Suprapubic skin (tissue), 4 donors: ENCODE measurements around the gene PKN2. TPM values are rescaled to one million over a fixed set of nuclear protein-coding genes. Genes with fewer than 3 reads are reported as not detected.
"Not testable (repeated sequence)": the region's sequence is repeated elsewhere in the genome, so short reads cannot be mapped to it uniquely, and the experiment has no call there.

Source experiments
- DNase-seq, 2 donors: peaks; one replicate each; pipeline ENCODE4 v3.0.0-alpha.2; 2019; ENCODE audit warnings: low spot score in 2 of 2
- H3K27ac ChIP-seq: fragments of 200-600 bp; sonication (generic); one replicate; pipeline ENCODE4 v1.5.1; 2019
- H3K27me3 ChIP-seq: fragments of 200-600 bp; sonication (generic); one replicate; pipeline ENCODE4 v1.5.1; 2019
- H3K36me3 ChIP-seq: fragments of 200-600 bp; sonication (generic); one replicate; pipeline ENCODE4 v1.5.1; 2019
- H3K4me1 ChIP-seq: fragments of 200-600 bp; sonication (generic); one replicate; pipeline ENCODE4 v1.5.1; 2019
- H3K4me3 ChIP-seq: fragments of 200-600 bp; sonication (generic); one replicate; pipeline ENCODE4 v1.5.1; 2019; ENCODE audit warnings: mild to moderate bottlenecking
- H3K9me3 ChIP-seq: fragments of 200-600 bp; sonication (generic); one replicate; pipeline ENCODE4 v1.5.1; 2019
- CTCF ChIP-seq, 2 donors: fragments of 200-600 bp in 1 of 2; fragments of 450-650 bp in 1 of 2; sonication (generic) in 1 of 2; IDR thresholded peaks; one replicate each; pipeline ENCODE4 v1.5.1; 2016 to 2019; ENCODE audit warnings: antibody characterized with exemption in 2 of 2, mild to moderate bottlenecking in 1 of 2, moderate library complexity in 1 of 2
- EP300 ChIP-seq: sonication (generic); formaldehyde crosslinking; IDR thresholded peaks from one replicate; pipeline ENCODE4 v1.6.1; 2017; ENCODE audit warnings: antibody characterized with exemption
- POLR2A ChIP-seq, 2 donors: fragments of 450-650 bp; IDR thresholded peaks; one replicate each; pipeline ENCODE4 v1.6.1; 2017; ENCODE audit warnings: antibody characterized with exemption in 2 of 2, mild to moderate bottlenecking in 2 of 2, moderate library complexity in 2 of 2
- POLR2AphosphoS5 ChIP-seq, 3 donors: sonication (generic); formaldehyde crosslinking; IDR thresholded peaks; one replicate each; pipeline ENCODE4 v1.6.1; 2017; ENCODE audit warnings: antibody characterized with exemption in 3 of 3
- WGBS: methylation state at CpG from one replicate; pipeline ENCODE4 v1.1.5; 2018; 5-methylcytosine and 5-hydroxymethylcytosine counted together
- total RNA-seq, 4 donors: library from RNA; depleted of rRNA; stranded (reverse); fragments of >200 nt; gene quantifications; one replicate each; pipeline ENCODE4 v1.1.0, GENCODE V29; 2016

The PKN2 gene
- total RNA-seq, 4 donors from 2014 or later: 17.7 to 68.2 (median 33.6) TPM

- no peak for DNase-seq
- Histone ChIP-seq H3K9me3 (no peaks in the 10 kb centered on the region), H3K27ac (no peak overlapping the region), H3K4me1 (peaks cover 4% of the 10 kb centered on the region), H3K4me3 (no peak overlapping the region), H3K27me3 (no peaks in the 10 kb centered on the region), H3K36me3 (peaks cover 9% of the 10 kb centered on the region)
- WGBS: 67% methylated on average over 6 of the region's 6 CpGs
- TF ChIP-seq POLR2AphosphoS5 (IDR thresholded peaks at IDR 0.05): no peak
- TF ChIP-seq EP300: no peak
- no peak for TF ChIP-seq CTCF (IDR thresholded peaks at IDR 0.05)
- TF ChIP-seq POLR2A (IDR thresholded peaks at IDR 0.05): no peak
Observed at GRCh38 chr1:88867743-88868521, 183.9 kb downstream of the PKN2 start.

- not testable (repeated sequence) for H3K27me3 ChIP-seq, H3K27ac ChIP-seq, H3K9me3 ChIP-seq, DNase-seq, H3K36me3 ChIP-seq, H3K4me1 ChIP-seq, H3K4me3 ChIP-seq
- WGBS: 96% methylated on average over 14 of the region's 14 CpGs
Observed at GRCh38 chr1:88869644-88870043, 185.6 kb downstream of the PKN2 start.

- Histone ChIP-seq H3K27ac (no peak overlapping the region), H3K9me3 (no peaks in the 10 kb centered on the region), H3K27me3 (no peaks in the 10 kb centered on the region), H3K4me1 (peaks cover 20% of the 10 kb centered on the region), H3K36me3 (no peaks in the 10 kb centered on the region), H3K4me3 (no peak overlapping the region)
- TF ChIP-seq POLR2AphosphoS5 (IDR thresholded peaks at IDR 0.05): no peak
- no peak for TF ChIP-seq POLR2A (IDR thresholded peaks at IDR 0.05)
- no peak for TF ChIP-seq CTCF (IDR thresholded peaks at IDR 0.05)
- no peak for TF ChIP-seq EP300
- no peak for DNase-seq
- 65% methylated on average over 5 of the region's 5 CpGs for WGBS
Observed at GRCh38 chr1:88873737-88874349, 189.8 kb downstream of the PKN2 start.

GRCh38 chr1:88875595-88875994 is 191.5 kb downstream of the PKN2 start:
- H3K4me3 ChIP-seq: no peak overlapping the region

GRCh38 chr1:88876573-88877365 is 192.7 kb downstream of the PKN2 start:
- WGBS: 58% methylated on average over 5 of the region's 5 CpGs
- Histone ChIP-seq H3K4me3 (no peak overlapping the region), H3K4me1 (peaks cover 34% of the 10 kb centered on the region), H3K27me3 (no peaks in the 10 kb centered on the region), H3K9me3 (no peaks in the 10 kb centered on the region), H3K36me3 (peaks cover 6% of the 10 kb centered on the region), H3K27ac (no peak overlapping the region)
- DNase-seq: no peak
- no peak for TF ChIP-seq POLR2AphosphoS5 (IDR thresholded peaks at IDR 0.05)
- no peak for TF ChIP-seq EP300
- TF ChIP-seq CTCF (IDR thresholded peaks at IDR 0.05): no peak
- no peak for TF ChIP-seq POLR2A (IDR thresholded peaks at IDR 0.05)

More at GRCh38 chr1:88875595-88875994, 191.5 kb downstream of the PKN2 start:
- Histone ChIP-seq H3K36me3 (peaks cover 4% of the 10 kb centered on the region), H3K27me3 (no peaks in the 10 kb centered on the region), H3K9me3 (no peaks in the 10 kb centered on the region), H3K4me1 (peaks cover 31% of the 10 kb centered on the region), H3K27ac (no peak overlapping the region)
- TF ChIP-seq POLR2A (IDR thresholded peaks at IDR 0.05): no peak
- DNase-seq: no peak
- 86% methylated on average over 4 of the region's 4 CpGs for WGBS

- WGBS: 36% methylated on average over 6 of the region's 6 CpGs
- Histone ChIP-seq H3K27ac (no peak overlapping the region), H3K4me1 (peaks cover 37% of the 10 kb centered on the region), H3K9me3 (no peaks in the 10 kb centered on the region), H3K27me3 (no peaks in the 10 kb centered on the region), H3K4me3 (no peak overlapping the region), H3K36me3 (peaks cover 9% of the 10 kb centered on the region)
- DNase-seq: no peak
- TF ChIP-seq EP300: no peak
- TF ChIP-seq POLR2AphosphoS5 (IDR thresholded peaks at IDR 0.05): no peak
- TF ChIP-seq POLR2A (IDR thresholded peaks at IDR 0.05): no peak
- TF ChIP-seq CTCF (IDR thresholded peaks at IDR 0.05): no peak
Observed at GRCh38 chr1:88877382-88877825, 193.3 kb downstream of the PKN2 start.
